GM12878 (cell line): ENCODE data around the gene PSMD8. TPM values are rescaled to one million over a fixed set of nuclear protein-coding genes. Genes with fewer than 3 reads are reported as not detected.

ENCODE experiments used
- ATAC-seq: fragments of 200-7000 bp; cut with Tn5 transposase; 3 replicates; pipeline ENCODE4 v1.9.1; 2020; ENCODE audit warnings: mild to moderate bottlenecking, moderate library complexity
- BruUV-seq: library from RNA; stranded (reverse); fragments of 400-500 nt; replicated peaks from 2 replicates; lab custom pipeline; 2021; lab: Mats Ljungman, UMichigan
- CTCF ChIA-PET: fragments of 300-600 bp; sonication (Branson Sonifier 250); formaldehyde crosslinking; extraction: SDS; loops from one replicate; lab custom pipeline; 2021; ENCODE audit warnings: inconsistent platforms; lab: Yijun Ruan, JAX
- POLR2A ChIA-PET: fragments of 350-600 bp; formaldehyde crosslinking; extraction: SDS; loops from one replicate; lab custom pipeline; 2021; ENCODE audit warnings: inconsistent platforms; lab: Charles Lee
- RAD21 ChIA-PET: fragments of 300-600 bp; sonication (Branson Sonifier 250); formaldehyde crosslinking; loops from one replicate; lab custom pipeline; 2023; ENCODE audit warnings: antibody characterized with exemption; ENCODE audit not compliant: unreplicated experiment; lab: Charles Lee
- SMC1A ChIA-PET: fragments of 300-600 bp; sonication (Branson Sonifier 250); formaldehyde crosslinking; loops from one replicate; lab custom pipeline; 2023; ENCODE audit not compliant: unreplicated experiment, uncharacterized antibody; lab: Charles Lee
- DNase-seq: peaks from one replicate; pipeline ENCODE4 v3.0.0-alpha.2; 2011; ENCODE audit warnings: low read depth, low spot score
- FAIRE-seq: peaks from 3 replicates; lab custom pipeline; 2011; peaks lifted over from hg19 to GRCh38; lab: Jason Lieb, UNC
- H2AFZ ChIP-seq: 2 replicates; pipeline ENCODE4 v1.6.0; 2011; ENCODE audit warnings: low read depth, low read length, control low read depth; ENCODE audit not compliant: control insufficient read depth
- H3K27ac ChIP-seq: 2 replicates; pipeline ENCODE4 v1.5.1; 2011; ENCODE audit warnings: control low read depth; ENCODE audit not compliant: control insufficient read depth, insufficient read depth
- H3K27me3 ChIP-seq, 2 experiments: replicated peaks in 1 of 2; 2 replicates each; pipeline versions ENCODE4 v1.6.0 to v1.6.1; 2011; ENCODE audit warnings: low read length in 1 of 2; ENCODE audit not compliant: control insufficient read depth in 2 of 2, insufficient read depth in 2 of 2
- H3K36me3 ChIP-seq, 2 experiments: 2 replicates each; pipeline ENCODE4 v1.5.1; 2011; ENCODE audit warnings: low read length in 1 of 2; ENCODE audit not compliant: control insufficient read depth in 2 of 2, insufficient read depth in 2 of 2
- H3K4me1 ChIP-seq: 2 replicates; pipeline ENCODE4 v1.6.1; 2011; ENCODE audit warnings: mild to moderate bottlenecking, low read length, moderate library complexity, mixed read lengths; ENCODE audit not compliant: control insufficient read depth, insufficient read depth
- H3K4me2 ChIP-seq: 2 replicates; pipeline ENCODE4 v1.6.0; 2011; ENCODE audit warnings: control low read depth; ENCODE audit not compliant: control insufficient read depth, insufficient read depth
- H3K4me3 ChIP-seq: fragments of 200-600 bp; sonication (generic); 2 replicates; pipeline ENCODE4 v1.5.1; 2016
- H3K79me2 ChIP-seq: 2 replicates; pipeline ENCODE4 v1.6.0; 2011; ENCODE audit warnings: low read length; ENCODE audit not compliant: control insufficient read depth, insufficient read depth
- H3K9ac ChIP-seq: 2 replicates; pipeline ENCODE4 v1.8.0; 2011; ENCODE audit warnings: low read length, control low read depth, mixed read lengths; ENCODE audit not compliant: control insufficient read depth, insufficient read depth
- H3K9me3 ChIP-seq: replicated peaks from 3 replicates; pipeline ENCODE4 v1.5.1; 2011; ENCODE audit warnings: mild to moderate bottlenecking, low read length; ENCODE audit not compliant: control insufficient read depth, insufficient read depth
- H4K20me1 ChIP-seq: 2 replicates; pipeline ENCODE4 v1.6.0; 2011; ENCODE audit not compliant: control insufficient read depth, insufficient read depth
- CBX3 ChIP-seq: fragments of 200-600 bp; sonication (generic); IDR thresholded peaks from 2 replicates; pipeline ENCODE4 v1.6.1; 2016; ENCODE audit warnings: low read depth, borderline replicate concordance
- EP300 ChIP-seq, 2 experiments: fragments of 150-350 bp in 1 of 2; IDR thresholded peaks; 2 replicates each; pipeline ENCODE4 v1.6.1; 2011 to 2012; ENCODE audit warnings: low read depth in 2 of 2, low read length in 2 of 2, borderline replicate concordance in 1 of 2, improper control_type of control experiment in 1 of 2, inconsistent platforms in 1 of 2; ENCODE audit not compliant: control insufficient read depth in 1 of 2
- HDGF ChIP-seq: fragments of 450-650 bp; IDR thresholded peaks from 2 replicates; pipeline ENCODE4 v1.6.1; 2016; ENCODE audit warnings: antibody characterized with exemption
- LARP7 ChIP-seq: fragments of 450-650 bp; IDR thresholded peaks from 2 replicates; pipeline ENCODE4 v1.6.1; 2017; ENCODE audit warnings: mild to moderate bottlenecking
- MEF2A ChIP-seq: IDR thresholded peaks from 2 replicates; pipeline ENCODE4 v1.6.1; 2011; ENCODE audit warnings: low read depth, mild to moderate bottlenecking, low read length, moderate library complexity; ENCODE audit not compliant: insufficient read depth
- NFXL1 ChIP-seq: fragments of 450-650 bp; IDR thresholded peaks from 2 replicates; pipeline ENCODE4 v1.6.1; 2017; ENCODE audit warnings: antibody characterized with exemption, mild to moderate bottlenecking, borderline replicate concordance
- NFYA ChIP-seq: IDR thresholded peaks from 2 replicates; pipeline ENCODE4 v1.6.1; 2011; ENCODE audit warnings: low read depth, mild to moderate bottlenecking, low read length, improper control_type of control experiment, borderline replicate concordance
- PAX8 ChIP-seq: fragments of 450-650 bp; IDR thresholded peaks from 2 replicates; pipeline ENCODE4 v1.6.1; 2017; ENCODE audit warnings: mild to moderate bottlenecking, moderate library complexity
- POLR2A ChIP-seq: IDR thresholded peaks from 2 replicates; pipeline ENCODE4 v1.6.1; 2011; ENCODE audit warnings: low read depth, mild to moderate bottlenecking, low read length
- POLR2AphosphoS5 ChIP-seq: IDR thresholded peaks from 2 replicates; pipeline ENCODE4 v1.6.1; 2011; ENCODE audit warnings: mild to moderate bottlenecking, low read length, inconsistent platforms
- SP1 ChIP-seq: IDR thresholded peaks from one replicate; pipeline ENCODE4 v1.6.1; 2011; ENCODE audit warnings: low read depth, low read length
- ZNF622 ChIP-seq: fragments of 450-650 bp; IDR thresholded peaks from 2 replicates; pipeline ENCODE4 v1.6.1; 2017; ENCODE audit warnings: mild to moderate bottlenecking, inconsistent platforms
- WGBS: methylation state at CpG from one replicate; pipeline ENCODE4 v1.1.6; 2016; ENCODE audit warnings: low lambda C conversion rate; ENCODE audit not compliant: insufficient replicate concordance, insufficient coverage; ENCODE audit errors: missing lambda C conversion rate; 5-methylcytosine and 5-hydroxymethylcytosine counted together
- in situ Hi-C: fragments of 300-500 bp; cut with MboI; formaldehyde crosslinking; loops from 9 replicates; pipeline ENCODE4 v1.14.3; 2018; ENCODE audit warnings: mixed read lengths
- intact Hi-C: fragments of 100-400 bp; cut with micrococcal nuclease; formaldehyde crosslinking; loops from one replicate; pipeline ENCODE4 v1.14.2; 2022; ENCODE audit not compliant: unreplicated experiment
- polyA plus RNA-seq, 11 experiments: library from polyadenylated mRNA; depleted of rRNA in 4 of 11; unstranded in 6 of 11; stranded (reverse) in 5 of 11; fragments of >200 nt; fragmentation: Nextera tagmentation in 4 of 11; fragmentation: Illumina TruSeq in 1 of 11; extraction: Ambion mirVana in 4 of 11; extraction: Trizol in 1 of 11; gene quantifications; 1 replicate in 1 of 11; 2 replicates in 10 of 11; pipeline versions ENCODE4 v1.2.1 to v1.2.3, GENCODE V29; 2011 to 2016; ENCODE audit warnings: inconsistent platforms in 2 of 11, missing spikeins in 2 of 11, low read depth in 1 of 11
- total RNA-seq, 4 experiments: library from RNA; depleted of rRNA in 3 of 4; stranded (reverse); fragments of >200 nt in 3 of 4; fragmentation: Illumina TruSeq in 1 of 4; extraction: Trizol in 1 of 4; gene quantifications; 2 replicates each; pipeline versions ENCODE4 v1.2.1 to v1.2.3, GENCODE V29; 2013 to 2021
- TF ChIP-seq, protein P1 (sequence below): IDR thresholded peaks from 2 replicates; pipeline ENCODE4 v1.6.1; 2011; ENCODE audit warnings: borderline replicate concordance, low read depth, mild to moderate bottlenecking, moderate library complexity, mixed read lengths, low read length; ENCODE audit not compliant: insufficient read depth; ENCODE audit errors: extremely low read length
- TF ChIP-seq, protein P2 (sequence below): fragments of 450-650 bp; IDR thresholded peaks from 2 replicates; pipeline ENCODE4 v1.6.1; 2017; ENCODE audit warnings: mild to moderate bottlenecking, moderate library complexity
- TF ChIP-seq, protein P3 (sequence below): IDR thresholded peaks from 2 replicates; pipeline ENCODE4 v1.6.1; 2011; ENCODE audit warnings: low read depth, low read length, improper control_type of control experiment, borderline replicate concordance
- TF ChIP-seq, protein P4 (sequence below): fragments of 450-650 bp; IDR thresholded peaks from 2 replicates; pipeline ENCODE4 v1.6.1; 2017; ENCODE audit warnings: borderline replicate concordance

The PSMD8 gene
- total and polyA plus RNA-seq, 10 of the 15 experiments (the other 5 are each of a cell fraction or from before 2014, with no cell fraction given) = 81.2 to 409 (median 268) TPM

DNA sequence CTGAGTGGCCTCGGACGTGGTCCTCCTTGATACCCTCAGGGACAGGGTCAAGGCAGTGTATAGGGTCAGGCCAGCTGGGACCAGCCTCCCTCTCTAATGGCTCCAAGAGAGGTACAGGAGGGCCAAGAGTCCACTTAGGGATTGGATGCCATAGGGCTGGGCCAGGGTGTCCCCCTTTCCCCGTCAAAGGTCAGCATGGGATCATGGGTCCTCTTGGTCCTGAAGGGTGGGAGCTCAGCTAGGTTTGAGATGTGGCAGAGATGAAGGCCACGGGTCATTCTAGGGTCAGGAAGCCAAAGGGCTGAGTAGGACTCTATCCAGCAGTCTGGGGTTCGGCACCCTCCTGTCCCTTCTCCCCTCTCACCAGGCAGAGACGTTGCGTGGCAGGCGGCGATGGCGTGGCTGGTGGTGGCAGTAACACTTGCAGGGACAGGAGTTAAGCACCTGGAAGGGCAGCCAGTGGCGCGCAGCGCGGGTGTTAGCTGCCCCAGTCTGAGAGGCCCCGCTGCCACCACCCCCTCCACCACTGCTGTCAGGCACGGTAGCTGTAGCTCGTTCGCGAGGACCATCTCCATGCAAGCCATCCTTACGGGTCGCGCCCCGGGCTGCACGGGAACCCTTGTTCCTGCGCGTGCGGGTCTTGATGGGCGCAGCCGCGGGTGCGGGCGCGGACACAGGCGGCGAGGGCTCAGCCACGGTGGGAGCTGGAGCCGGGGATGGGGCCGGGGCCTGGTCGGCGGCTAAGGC is 10.9 kb downstream of the PSMD8 start:
- ChIA-PET POLR2A (interaction anchor here (1.8 kb wide), 1 partner anchor 11 kb away, joined by 5 read pairs; the partner anchor contains the start of gene PSMD8), SMC1A (no interaction called here), RAD21 (no interaction called here), CTCF (interaction anchor here (1.2 kb wide), 1 partner anchor 18 kb away, joined by 3 read pairs; the partner anchor contains the start of gene FAM98C)
- Histone ChIP-seq H4K20me1 (peaks cover 2% of the 10 kb centered on the region; the same call in 1 of the 2 replicates), H3K9ac (no peak overlapping the region), H3K36me3 (peaks cover 14 to 17% of the 10 kb centered on the region in 2 experiments; a peak in 3 of 4 replicates), H3K9me3 (no peaks in the 10 kb centered on the region), H3K4me1 (peaks cover 12% of the 10 kb centered on the region), H3K79me2 (no peaks in the 10 kb centered on the region), H3K4me2 (no peak overlapping the region), H2AFZ (no peak overlapping the region), H3K27ac (no peak overlapping the region), H3K27me3 (no peaks in the 10 kb centered on the region; a peak in 1 of 4 replicates), H3K4me3 (no peak overlapping the region)
- no peak for FAIRE-seq
- intact Hi-C loops = loop anchor here (5.0 kb wide), 1 partner anchor 153 kb away; no protein-coding TSS in a partner anchor
- TF ChIP-seq SP1 (no peak), POLR2AphosphoS5 (0 out of 2 replicates have a peak, but pooled peaks have one; percentile 52), PAX8 (no peak), NFYA (no peak), NFXL1 (no peak), CBX3 (no peak), POLR2A (peak; percentile 40; the same call in 1 of the 2 replicates), EP300 (IDR thresholded peaks at IDR 0.05; ENCODE audit: borderline replicate concordance in 1 of 2, control insufficient read depth in 1 of 2, low read depth in 2 of 2, low read length in 2 of 2) (no peak), HDGF (no peak), ZNF622 (no peak), MEF2A (no peak), LARP7 (no peak)
- TF ChIP-seq, protein P1, sequence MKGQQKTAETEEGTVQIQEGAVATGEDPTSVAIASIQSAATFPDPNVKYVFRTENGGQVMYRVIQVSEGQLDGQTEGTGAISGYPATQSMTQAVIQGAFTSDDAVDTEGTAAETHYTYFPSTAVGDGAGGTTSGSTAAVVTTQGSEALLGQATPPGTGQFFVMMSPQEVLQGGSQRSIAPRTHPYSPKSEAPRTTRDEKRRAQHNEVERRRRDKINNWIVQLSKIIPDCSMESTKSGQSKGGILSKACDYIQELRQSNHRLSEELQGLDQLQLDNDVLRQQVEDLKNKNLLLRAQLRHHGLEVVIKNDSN = no peak
- TF ChIP-seq, protein P2, sequence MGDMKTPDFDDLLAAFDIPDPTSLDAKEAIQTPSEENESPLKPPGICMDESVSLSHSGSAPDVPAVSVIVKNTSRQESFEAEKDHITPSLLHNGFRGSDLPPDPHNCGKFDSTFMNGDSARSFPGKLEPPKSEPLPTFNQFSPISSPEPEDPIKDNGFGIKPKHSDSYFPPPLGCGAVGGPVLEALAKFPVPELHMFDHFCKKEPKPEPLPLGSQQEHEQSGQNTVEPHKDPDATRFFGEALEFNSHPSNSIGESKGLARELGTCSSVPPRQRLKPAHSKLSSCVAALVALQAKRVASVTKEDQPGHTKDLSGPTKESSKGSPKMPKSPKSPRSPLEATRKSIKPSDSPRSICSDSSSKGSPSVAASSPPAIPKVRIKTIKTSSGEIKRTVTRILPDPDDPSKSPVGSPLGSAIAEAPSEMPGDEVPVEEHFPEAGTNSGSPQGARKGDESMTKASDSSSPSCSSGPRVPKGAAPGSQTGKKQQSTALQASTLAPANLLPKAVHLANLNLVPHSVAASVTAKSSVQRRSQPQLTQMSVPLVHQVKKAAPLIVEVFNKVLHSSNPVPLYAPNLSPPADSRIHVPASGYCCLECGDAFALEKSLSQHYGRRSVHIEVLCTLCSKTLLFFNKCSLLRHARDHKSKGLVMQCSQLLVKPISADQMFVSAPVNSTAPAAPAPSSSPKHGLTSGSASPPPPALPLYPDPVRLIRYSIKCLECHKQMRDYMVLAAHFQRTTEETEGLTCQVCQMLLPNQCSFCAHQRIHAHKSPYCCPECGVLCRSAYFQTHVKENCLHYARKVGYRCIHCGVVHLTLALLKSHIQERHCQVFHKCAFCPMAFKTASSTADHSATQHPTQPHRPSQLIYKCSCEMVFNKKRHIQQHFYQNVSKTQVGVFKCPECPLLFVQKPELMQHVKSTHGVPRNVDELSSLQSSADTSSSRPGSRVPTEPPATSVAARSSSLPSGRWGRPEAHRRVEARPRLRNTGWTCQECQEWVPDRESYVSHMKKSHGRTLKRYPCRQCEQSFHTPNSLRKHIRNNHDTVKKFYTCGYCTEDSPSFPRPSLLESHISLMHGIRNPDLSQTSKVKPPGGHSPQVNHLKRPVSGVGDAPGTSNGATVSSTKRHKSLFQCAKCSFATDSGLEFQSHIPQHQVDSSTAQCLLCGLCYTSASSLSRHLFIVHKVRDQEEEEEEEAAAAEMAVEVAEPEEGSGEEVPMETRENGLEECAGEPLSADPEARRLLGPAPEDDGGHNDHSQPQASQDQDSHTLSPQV = no peak
- TF ChIP-seq, protein P3, sequence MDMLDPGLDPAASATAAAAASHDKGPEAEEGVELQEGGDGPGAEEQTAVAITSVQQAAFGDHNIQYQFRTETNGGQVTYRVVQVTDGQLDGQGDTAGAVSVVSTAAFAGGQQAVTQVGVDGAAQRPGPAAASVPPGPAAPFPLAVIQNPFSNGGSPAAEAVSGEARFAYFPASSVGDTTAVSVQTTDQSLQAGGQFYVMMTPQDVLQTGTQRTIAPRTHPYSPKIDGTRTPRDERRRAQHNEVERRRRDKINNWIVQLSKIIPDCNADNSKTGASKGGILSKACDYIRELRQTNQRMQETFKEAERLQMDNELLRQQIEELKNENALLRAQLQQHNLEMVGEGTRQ = no peak
- TF ChIP-seq, protein P4, sequence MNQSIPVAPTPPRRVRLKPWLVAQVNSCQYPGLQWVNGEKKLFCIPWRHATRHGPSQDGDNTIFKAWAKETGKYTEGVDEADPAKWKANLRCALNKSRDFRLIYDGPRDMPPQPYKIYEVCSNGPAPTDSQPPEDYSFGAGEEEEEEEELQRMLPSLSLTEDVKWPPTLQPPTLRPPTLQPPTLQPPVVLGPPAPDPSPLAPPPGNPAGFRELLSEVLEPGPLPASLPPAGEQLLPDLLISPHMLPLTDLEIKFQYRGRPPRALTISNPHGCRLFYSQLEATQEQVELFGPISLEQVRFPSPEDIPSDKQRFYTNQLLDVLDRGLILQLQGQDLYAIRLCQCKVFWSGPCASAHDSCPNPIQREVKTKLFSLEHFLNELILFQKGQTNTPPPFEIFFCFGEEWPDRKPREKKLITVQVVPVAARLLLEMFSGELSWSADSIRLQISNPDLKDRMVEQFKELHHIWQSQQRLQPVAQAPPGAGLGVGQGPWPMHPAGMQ = no peak
- no peak for ATAC-seq
- 97% methylated on average over 40 of the region's 40 CpGs for WGBS
- in situ Hi-C loops = no loop called here
- DNase-seq = no peak
- no TSS peak for BruUV-seq
